Coronary artery (tissue), 2 donors: Measurements from ENCODE around the gene CRAMP1.

ENCODE experiments used
- DNase-seq: peaks from one replicate; pipeline ENCODE4 v3.0.0-alpha.2; 2017; ENCODE audit warnings: low spot score
- H3K27ac ChIP-seq, 2 donors: fragments of 200-600 bp; sonication (generic); one replicate each; pipeline ENCODE4 v1.5.1; 2016 to 2019
- H3K4me3 ChIP-seq: fragments of 200-600 bp; sonication (generic); 2 replicates; pipeline ENCODE4 v1.5.1; 2016; ENCODE audit warnings: mild to moderate bottlenecking, moderate library complexity
- TF ChIP-seq, protein P1 (sequence below): fragments of 200-600 bp; sonication (generic); IDR thresholded peaks from one replicate; pipeline ENCODE4 v1.5.1; 2019; ENCODE audit warnings: antibody characterized with exemption

The CRAMP1 gene

DNA sequence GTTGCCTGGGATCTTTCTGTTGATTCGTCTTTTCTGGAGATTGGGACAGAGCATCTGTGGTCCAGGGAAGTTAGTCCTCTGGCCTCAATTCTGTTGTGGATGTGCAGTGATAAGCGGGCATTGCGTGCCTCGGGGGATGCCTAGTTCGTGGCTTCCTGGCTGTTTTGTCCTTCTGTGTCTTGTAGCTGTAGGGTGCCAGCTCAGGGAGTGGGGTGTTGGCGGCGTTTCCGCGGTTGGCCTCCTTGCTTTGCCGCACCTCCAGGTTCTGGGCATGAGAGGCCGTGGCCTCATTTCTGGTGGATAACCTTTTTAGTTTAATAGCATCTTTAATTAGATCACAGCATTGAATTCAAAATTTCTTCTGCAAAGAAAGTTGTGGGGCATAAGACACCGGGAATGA is 64.5 kb downstream of the CRAMP1 start:
- H3K4me3 ChIP-seq: no peak overlapping the region
- TF ChIP-seq, protein P1, sequence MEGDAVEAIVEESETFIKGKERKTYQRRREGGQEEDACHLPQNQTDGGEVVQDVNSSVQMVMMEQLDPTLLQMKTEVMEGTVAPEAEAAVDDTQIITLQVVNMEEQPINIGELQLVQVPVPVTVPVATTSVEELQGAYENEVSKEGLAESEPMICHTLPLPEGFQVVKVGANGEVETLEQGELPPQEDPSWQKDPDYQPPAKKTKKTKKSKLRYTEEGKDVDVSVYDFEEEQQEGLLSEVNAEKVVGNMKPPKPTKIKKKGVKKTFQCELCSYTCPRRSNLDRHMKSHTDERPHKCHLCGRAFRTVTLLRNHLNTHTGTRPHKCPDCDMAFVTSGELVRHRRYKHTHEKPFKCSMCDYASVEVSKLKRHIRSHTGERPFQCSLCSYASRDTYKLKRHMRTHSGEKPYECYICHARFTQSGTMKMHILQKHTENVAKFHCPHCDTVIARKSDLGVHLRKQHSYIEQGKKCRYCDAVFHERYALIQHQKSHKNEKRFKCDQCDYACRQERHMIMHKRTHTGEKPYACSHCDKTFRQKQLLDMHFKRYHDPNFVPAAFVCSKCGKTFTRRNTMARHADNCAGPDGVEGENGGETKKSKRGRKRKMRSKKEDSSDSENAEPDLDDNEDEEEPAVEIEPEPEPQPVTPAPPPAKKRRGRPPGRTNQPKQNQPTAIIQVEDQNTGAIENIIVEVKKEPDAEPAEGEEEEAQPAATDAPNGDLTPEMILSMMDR: no peak
- no peak overlapping the region for H3K27ac ChIP-seq
- DNase-seq: no peak

DNA sequence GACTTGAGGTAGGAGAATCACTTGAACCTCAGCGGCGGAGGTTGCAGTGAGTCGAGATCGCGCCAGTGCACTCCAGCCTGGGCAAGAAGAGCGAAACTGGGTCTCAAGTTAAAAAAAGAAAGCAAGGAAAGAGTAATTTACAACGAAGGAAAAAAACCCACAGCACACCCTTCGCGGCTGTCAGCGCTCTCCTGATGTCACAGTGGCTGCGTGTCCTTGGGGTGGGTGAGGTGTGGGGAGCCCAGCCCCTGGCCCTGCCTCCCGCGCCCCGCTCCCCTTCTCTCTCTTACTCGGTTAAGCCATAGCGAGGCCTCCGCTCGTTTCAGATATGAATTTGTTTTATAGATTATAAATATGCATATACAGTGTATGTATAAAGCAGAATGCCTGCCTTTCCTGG is 65.2 kb downstream of the CRAMP1 start:
- H3K27ac ChIP-seq: no peak overlapping the region
- TF ChIP-seq, protein P1: no peak
- no peak overlapping the region for H3K4me3 ChIP-seq
- no peak for DNase-seq

DNA sequence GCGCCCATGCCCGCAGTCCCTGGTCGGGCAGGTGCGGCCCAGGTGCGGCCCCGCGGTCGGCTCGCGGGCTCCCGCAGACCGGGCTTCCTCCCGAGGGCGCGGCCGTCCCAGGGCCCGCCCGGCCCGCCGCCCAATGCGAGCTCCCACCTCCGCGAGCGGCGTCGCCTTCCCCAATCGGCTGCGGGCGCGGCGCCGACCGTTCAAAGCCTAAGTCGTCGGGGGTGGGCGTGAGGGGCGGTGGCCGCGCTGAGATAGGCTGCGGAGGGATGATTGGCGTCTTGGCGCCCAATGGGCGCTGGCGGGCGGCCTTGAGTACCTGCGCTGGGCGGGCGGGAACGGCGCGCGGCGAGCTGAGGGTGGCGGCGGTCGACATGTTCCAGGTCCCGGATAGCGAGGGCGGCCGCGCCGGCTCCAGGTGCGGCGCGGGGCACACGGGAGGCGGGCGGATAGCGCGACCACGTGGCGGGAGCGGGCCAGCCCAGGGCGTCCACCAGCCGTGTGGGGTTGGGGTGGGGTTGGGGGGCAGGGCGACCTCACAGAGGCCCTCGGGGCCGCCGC is 65.9 kb downstream of the CRAMP1 start, which contains the start of gene JPT2:
Gene JPT2 (plus strand): TSS at position 338 of the 558 bp plus-strand sequence. CDS start 34 bp downstream, at position 372.
- Histone ChIP-seq H3K27ac (peak within 1 kb of the TSS; percentile 15 to 71), H3K4me3 (peak within 1 kb of the TSS; percentile 94)
- TF ChIP-seq, protein P1: no peak
- DNase-seq: peak; percentile 94

DNA sequence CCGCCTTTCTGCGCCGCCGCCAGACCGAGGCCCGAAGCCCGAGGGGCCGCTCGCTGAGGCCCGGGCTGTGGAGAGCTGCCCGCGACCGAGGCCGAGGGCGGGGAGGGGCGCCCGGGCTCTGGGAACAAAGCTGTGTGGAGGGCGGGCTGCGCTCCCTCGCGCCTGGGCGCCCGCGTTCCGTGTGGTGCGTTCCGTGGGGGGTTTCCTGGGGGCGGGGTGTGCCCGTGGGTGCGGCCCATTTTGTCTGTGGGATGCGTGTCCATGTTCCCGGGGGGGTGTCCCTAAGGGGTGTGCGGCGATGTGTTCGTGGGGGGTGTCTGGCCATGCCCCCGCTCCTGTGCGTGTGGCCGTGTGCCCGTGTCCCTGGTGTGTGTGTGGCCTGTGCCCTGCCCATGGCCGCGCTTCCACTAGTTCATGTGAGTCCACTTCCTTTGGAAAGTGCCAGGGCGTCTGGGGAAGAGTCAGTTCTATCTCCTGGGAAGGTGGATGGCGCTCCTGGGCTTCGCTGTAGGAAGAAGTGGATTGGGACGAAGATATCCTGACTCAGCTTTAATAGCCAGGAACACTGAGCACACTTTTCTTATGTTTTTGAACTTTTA is 66.4 kb downstream of the CRAMP1 start:
- TF ChIP-seq, protein P1: no peak
- no peak for DNase-seq
- H3K4me3 ChIP-seq: peak overlapping the region; percentile 94
- peak overlapping the region; percentile 15 to 71 for H3K27ac ChIP-seq

DNA sequence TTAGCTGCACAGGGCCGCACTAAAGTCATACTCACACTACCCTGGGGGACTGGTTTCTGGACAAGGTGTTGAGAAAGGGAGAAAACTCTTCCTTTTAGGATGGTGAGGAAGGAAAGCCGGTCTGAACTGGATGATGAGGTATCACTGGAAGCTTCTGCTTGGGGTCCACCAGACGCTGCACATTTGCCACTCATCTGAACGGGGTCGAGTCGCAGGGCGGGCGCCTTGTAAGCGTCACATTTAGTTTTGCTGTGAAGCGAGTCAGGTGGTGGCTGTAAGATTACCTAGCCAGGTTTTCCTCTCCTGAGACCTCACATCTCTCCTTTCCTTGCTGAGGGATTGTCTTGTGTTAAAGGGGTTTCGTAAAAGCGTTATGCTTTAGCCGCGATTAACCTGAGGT is 68.2 kb downstream of the CRAMP1 start:
- TF ChIP-seq, protein P1: no peak
- Histone ChIP-seq H3K4me3 (no peak overlapping the region), H3K27ac (no peak overlapping the region)
- no peak for DNase-seq

DNA sequence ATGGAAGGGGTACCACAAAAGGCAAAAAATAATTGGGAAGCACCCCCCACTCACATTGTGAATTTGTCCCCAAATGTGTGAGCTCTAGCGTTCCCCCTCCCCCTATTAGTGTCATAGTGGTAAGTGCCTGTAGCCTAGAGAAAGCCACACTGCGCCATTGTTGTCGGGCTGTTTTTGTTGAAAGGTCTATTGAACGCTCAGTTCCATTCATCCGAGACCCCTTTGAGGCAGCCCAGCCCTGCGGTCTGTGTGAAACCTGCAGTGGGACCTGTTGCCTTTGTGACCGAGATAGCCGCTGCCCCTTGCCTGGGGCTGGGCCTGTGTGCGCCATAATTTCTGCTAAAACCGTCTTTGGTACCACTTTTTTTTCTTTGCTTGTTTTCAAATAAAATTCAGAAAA is 68.9 kb downstream of the CRAMP1 start:
- H3K27ac ChIP-seq: no peak overlapping the region
- no peak for DNase-seq
- TF ChIP-seq, protein P1: no peak

More for the DNA sequence above, 68.9 kb downstream of the CRAMP1 start:
- H3K4me3 ChIP-seq: no peak overlapping the region
